GM19438 (cell line): ENCODE measurements around the gene TCP11.

Experiments
- ATAC-seq: cut with Tn5 transposase; IDR thresholded peaks from one replicate; pipeline ENCODE4 v1.9.1; 2021; ENCODE audit warnings: low read depth; ENCODE audit not compliant: unreplicated experiment

The TCP11 gene

GRCh38 chr6:35068644-35069043 lies 72.5 kb downstream of the TCP11 start:
- no peak for ATAC-seq

DNA sequence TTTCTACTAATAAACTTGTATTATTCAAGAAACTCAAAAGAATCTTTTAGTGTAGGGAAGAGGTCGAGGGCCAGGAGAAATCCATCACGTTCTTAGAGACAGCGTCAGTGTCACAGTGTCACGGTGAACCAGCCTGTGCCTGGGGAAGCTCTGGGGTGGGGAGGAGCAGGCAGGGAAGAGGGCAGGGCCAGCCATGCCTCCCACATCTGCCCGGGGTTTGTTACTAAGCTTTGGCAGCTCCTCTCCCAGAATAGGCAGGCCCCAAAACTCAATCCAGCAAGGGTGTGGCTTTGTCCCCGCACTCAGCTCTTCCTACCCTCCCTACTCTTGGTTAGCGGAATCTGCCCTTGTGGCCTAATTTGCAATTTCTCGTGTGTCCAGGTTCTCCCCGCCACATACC lies 72.9 kb downstream of the TCP11 start:
- ATAC-seq: no peak
